Activated B cell treated with CpG ODN at 0.5 μM for 24 hours (primary cell): ENCODE measurements around the gene RNF175. TPM values are rescaled to one million over a fixed set of nuclear protein-coding genes. Genes with fewer than 3 reads are reported as not detected.

Experiments
- ATAC-seq: fragments of 200-7000 bp; cut with Tn5 transposase; one replicate; pipeline ENCODE4 v1.10.0; 2021; ENCODE audit warnings: low read depth, mild to moderate bottlenecking, moderate library complexity
- CTCF ChIA-PET: fragments of 350-600 bp; sonication (Branson Sonifier 250); formaldehyde crosslinking; loops from one replicate; lab custom pipeline; 2021; ENCODE audit warnings: antibody characterized with exemption; lab: Charles Lee
- POLR2A ChIA-PET: fragments of 350-600 bp; sonication (Branson Sonifier 250); formaldehyde crosslinking; loops from one replicate; lab custom pipeline; 2021; ENCODE audit warnings: antibody characterized with exemption; lab: Charles Lee
- DNase-seq: peaks from one replicate; pipeline ENCODE4 v3.0.0; 2022
- H3K27ac Mint-ChIP-seq: one replicate; pipeline ENCODE4 v1.8.0; 2020; ENCODE audit warnings: mixed read lengths
- H3K27me3 Mint-ChIP-seq: one replicate; pipeline ENCODE4 v1.8.0; 2021; ENCODE audit warnings: mixed read lengths
- H3K36me3 Mint-ChIP-seq: one replicate; pipeline ENCODE4 v1.8.0; 2021; ENCODE audit warnings: low read depth, mixed read lengths
- H3K4me1 Mint-ChIP-seq: one replicate; pipeline ENCODE4 v1.8.0; 2021; ENCODE audit warnings: mixed read lengths
- H3K4me3 Mint-ChIP-seq: one replicate; pipeline ENCODE4 v1.8.0; 2020; ENCODE audit warnings: mild to moderate bottlenecking, mixed read lengths
- H3K9me3 Mint-ChIP-seq: one replicate; pipeline ENCODE4 v1.8.0; 2020; ENCODE audit warnings: mixed read lengths
- CTCF ChIP-seq: fragments of 200-600 bp; IDR thresholded peaks from one replicate; pipeline ENCODE4 v1.8.0; 2022; ENCODE audit warnings: antibody characterized with exemption, mild to moderate bottlenecking
- intact Hi-C: fragments of 100-400 bp; cut with micrococcal nuclease; formaldehyde crosslinking; loops from one replicate; pipeline ENCODE4 v1.15.1; 2024
- total RNA-seq: library from RNA; stranded (reverse); gene quantifications from 2 replicates; pipeline ENCODE4 v1.2.3, GENCODE V29; 2022

Gene RNF175
- total RNA-seq, 1 donor from 2014 or later = not detected

- H3K27ac Mint-ChIP-seq = no peak overlapping the region
- no peak for TF ChIP-seq CTCF
- no peaks in the 10 kb centered on the region for H3K4me1 Mint-ChIP-seq
- intact Hi-C loops = no loop called here
- no peak overlapping the region for H3K4me3 Mint-ChIP-seq
- H3K9me3 Mint-ChIP-seq = peaks cover 6% of the 10 kb centered on the region
- ChIA-PET POLR2A (no interaction called here), CTCF (no interaction called here)
- peaks cover 10% of the 10 kb centered on the region for H3K27me3 Mint-ChIP-seq
- H3K36me3 Mint-ChIP-seq = no peaks in the 10 kb centered on the region
- ATAC-seq = no peak
- no peak for DNase-seq
Observed at GRCh38 chr4:153661215-153661822, 98.5 kb downstream of the RNF175 start.

Other genes starting within 250 kb of the RNF175 start
- gene TLR2, start 75.7 kb downstream of the RNF175 start, total RNA-seq = 3.6 and 4.3 TPM in 2 replicates
- not detected in 2 replicates for gene SFRP2, start 29.1 kb upstream of the RNF175 start, total RNA-seq